ENCODE measurements around the gene STON2.

Gene STON2

DNA sequence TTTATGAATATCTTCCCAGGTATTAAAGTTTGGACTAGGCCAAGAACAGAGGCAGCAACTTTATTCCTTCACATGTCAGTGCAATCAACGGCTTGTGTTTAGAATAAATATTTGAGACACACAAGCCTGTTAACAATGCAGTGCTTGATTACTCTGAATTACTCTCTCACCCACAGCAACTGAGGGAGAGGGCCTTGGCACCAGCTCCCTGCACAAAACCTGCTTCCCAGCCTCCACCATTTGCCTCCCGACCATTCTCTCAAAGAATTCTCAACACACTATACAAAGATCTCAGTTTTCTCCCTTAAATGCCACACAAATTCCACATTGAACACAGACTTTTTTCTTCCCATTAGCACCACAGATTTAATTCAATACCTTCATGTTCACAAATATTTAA lies 77.0 kb downstream of the STON2 start:
- no peak overlapping the region for H3K4me3 ChIP-seq (replicated peaks; ENCODE audit: low read depth, low read length)
- no peaks in the 10 kb centered on the region for H3K36me3 ChIP-seq (ENCODE audit: control insufficient read depth, insufficient read depth, low read length)
- no peaks in the 10 kb centered on the region for H3K27me3 ChIP-seq (replicated peaks; ENCODE audit: control insufficient read depth, insufficient read depth, low read length)
- TF ChIP-seq, protein P1, sequence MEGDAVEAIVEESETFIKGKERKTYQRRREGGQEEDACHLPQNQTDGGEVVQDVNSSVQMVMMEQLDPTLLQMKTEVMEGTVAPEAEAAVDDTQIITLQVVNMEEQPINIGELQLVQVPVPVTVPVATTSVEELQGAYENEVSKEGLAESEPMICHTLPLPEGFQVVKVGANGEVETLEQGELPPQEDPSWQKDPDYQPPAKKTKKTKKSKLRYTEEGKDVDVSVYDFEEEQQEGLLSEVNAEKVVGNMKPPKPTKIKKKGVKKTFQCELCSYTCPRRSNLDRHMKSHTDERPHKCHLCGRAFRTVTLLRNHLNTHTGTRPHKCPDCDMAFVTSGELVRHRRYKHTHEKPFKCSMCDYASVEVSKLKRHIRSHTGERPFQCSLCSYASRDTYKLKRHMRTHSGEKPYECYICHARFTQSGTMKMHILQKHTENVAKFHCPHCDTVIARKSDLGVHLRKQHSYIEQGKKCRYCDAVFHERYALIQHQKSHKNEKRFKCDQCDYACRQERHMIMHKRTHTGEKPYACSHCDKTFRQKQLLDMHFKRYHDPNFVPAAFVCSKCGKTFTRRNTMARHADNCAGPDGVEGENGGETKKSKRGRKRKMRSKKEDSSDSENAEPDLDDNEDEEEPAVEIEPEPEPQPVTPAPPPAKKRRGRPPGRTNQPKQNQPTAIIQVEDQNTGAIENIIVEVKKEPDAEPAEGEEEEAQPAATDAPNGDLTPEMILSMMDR (IDR thresholded peaks at IDR 0.05; ENCODE audit: insufficient read depth, low read length, poor library complexity, severe bottlenecking), result no peak
- DNase-seq (ENCODE audit: extremely low read depth, insufficient read length), result no peak

DNA sequence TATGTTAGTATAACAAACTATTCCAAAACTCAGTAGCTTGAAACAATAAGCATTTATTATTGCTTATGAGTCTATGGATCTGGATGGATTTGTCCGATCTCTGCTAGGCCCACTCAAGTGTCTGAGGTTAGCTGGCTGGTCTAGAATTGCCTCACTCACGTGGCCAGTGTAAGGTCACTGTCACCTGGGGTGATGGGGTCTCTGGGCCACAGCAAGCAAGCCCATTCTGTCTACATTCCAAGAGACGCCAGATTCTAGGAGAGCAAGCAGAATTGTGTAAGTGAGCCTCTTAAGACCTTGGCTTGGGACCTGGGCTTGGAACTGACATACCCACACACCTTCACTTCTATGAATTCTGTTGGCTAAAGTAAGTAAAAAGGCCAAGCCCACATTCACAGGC lies 80.2 kb downstream of the STON2 start:
- no peak overlapping the region for H3K4me3 ChIP-seq (replicated peaks; ENCODE audit: low read depth, low read length)
- no peaks in the 10 kb centered on the region for H3K36me3 ChIP-seq (ENCODE audit: control insufficient read depth, insufficient read depth, low read length)
- no peak for DNase-seq (ENCODE audit: extremely low read depth, insufficient read length)
- H3K27me3 ChIP-seq (replicated peaks; ENCODE audit: control insufficient read depth, insufficient read depth, low read length), result no peaks in the 10 kb centered on the region
- TF ChIP-seq, protein P1 (IDR thresholded peaks at IDR 0.05; ENCODE audit: insufficient read depth, low read length, poor library complexity, severe bottlenecking), result no peak

DNA sequence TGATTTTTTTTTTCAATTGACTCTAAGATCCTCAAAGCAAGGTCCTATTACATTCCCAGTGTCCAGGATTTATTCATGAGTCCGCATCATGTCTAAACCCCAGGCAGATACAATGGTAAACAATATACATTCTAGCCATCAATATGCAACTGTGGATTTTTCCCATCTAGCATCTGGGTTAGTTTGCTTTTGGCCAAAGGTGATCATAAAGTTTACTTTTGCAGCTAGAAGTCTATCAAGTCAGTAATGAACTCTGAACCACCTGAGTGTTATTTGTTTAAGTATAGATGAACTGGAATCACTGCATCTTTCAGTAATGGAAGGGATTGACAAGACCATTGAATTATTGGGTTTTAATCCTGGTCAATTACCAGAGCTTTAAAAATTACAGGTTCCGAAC lies 80.8 kb downstream of the STON2 start:
- Histone ChIP-seq H3K4me3 (replicated peaks; ENCODE audit: low read depth, low read length) (no peak overlapping the region), H3K27me3 (replicated peaks; ENCODE audit: control insufficient read depth, insufficient read depth, low read length) (no peaks in the 10 kb centered on the region), H3K36me3 (ENCODE audit: control insufficient read depth, insufficient read depth, low read length) (no peaks in the 10 kb centered on the region)
- no peak for DNase-seq (ENCODE audit: extremely low read depth, insufficient read length)
- TF ChIP-seq, protein P1 (IDR thresholded peaks at IDR 0.05; ENCODE audit: insufficient read depth, low read length, poor library complexity, severe bottlenecking), result no peak

DNA sequence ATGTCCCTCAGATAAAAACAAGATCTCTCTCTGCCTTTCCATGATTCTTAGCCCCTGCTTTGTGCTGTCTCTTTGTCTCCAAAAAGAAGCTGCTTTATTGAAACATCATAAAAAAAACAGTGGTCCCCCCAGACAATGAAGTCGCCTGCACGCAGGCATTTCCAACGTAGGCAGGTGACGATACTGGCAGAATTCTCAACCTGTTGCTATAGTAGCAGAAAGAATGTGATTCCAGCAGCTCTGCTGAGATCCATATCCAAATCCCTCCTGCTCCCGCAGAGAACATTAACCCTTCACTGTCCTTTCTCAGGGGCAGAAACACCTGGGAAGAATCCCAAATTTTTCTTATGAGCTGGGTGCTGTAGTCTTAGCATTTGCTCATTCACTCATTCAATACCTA lies 84.8 kb downstream of the STON2 start:
- no peak for DNase-seq (ENCODE audit: extremely low read depth, insufficient read length)
- Histone ChIP-seq H3K4me3 (replicated peaks; ENCODE audit: low read depth, low read length) (no peak overlapping the region), H3K27me3 (replicated peaks; ENCODE audit: control insufficient read depth, insufficient read depth, low read length) (no peaks in the 10 kb centered on the region), H3K36me3 (ENCODE audit: control insufficient read depth, insufficient read depth, low read length) (no peaks in the 10 kb centered on the region)
- TF ChIP-seq, protein P1 (IDR thresholded peaks at IDR 0.05; ENCODE audit: insufficient read depth, low read length, poor library complexity, severe bottlenecking), result no peak

DNA sequence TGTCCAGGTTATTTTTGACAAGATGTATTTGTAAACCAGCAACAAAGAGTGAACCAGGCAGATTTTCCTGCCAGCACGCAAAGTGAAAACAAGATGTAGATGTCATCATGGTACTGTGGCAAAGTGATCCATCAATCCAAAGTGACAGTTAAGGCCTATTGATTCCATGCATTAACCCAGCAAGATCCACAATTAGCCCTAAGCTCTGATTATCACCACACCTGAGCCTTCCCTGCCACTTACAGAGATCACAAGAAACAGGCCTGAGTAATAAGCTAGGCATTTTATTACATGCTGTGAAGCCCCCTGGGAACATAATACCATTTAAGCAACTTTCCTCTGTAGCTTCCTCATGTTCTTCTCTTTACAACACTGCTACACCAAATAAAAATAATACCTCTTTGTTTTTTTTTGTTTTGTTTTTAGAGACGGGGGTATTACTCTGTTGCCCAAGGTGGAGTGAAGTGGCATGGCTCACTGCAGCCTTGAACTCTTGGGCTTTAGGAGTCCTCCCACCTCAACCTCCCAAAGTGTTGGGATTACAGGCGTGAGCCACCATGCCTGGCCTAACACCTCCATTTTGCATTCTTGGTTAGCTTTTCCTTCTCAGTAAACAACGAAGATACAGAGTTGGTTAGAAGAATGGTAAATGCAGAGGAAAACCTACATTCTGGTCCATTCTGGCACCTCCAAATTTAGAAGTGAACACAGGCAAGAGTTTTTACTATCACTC lies 85.5 kb downstream of the STON2 start:
- no peaks in the 10 kb centered on the region for H3K27me3 ChIP-seq (replicated peaks; ENCODE audit: control insufficient read depth, insufficient read depth, low read length)
- DNase-seq (ENCODE audit: extremely low read depth, insufficient read length), result no peak
- no peaks in the 10 kb centered on the region for H3K36me3 ChIP-seq (ENCODE audit: control insufficient read depth, insufficient read depth, low read length)
- TF ChIP-seq, protein P1 (IDR thresholded peaks at IDR 0.05; ENCODE audit: insufficient read depth, low read length, poor library complexity, severe bottlenecking), result no peak
- no peak overlapping the region for H3K4me3 ChIP-seq (replicated peaks; ENCODE audit: low read depth, low read length)

All from GM06990 (cell line).